HG03159 (cell line): ENCODE data around the gene TEX10.
"Not testable (repeated sequence)": the region's sequence is repeated elsewhere in the genome, so short reads cannot be mapped to it uniquely, and the experiment has no call there.

ENCODE experiments used
- ATAC-seq: cut with Tn5 transposase; IDR thresholded peaks from one replicate; pipeline ENCODE4 v1.9.1; 2021; ENCODE audit warnings: mild to moderate bottlenecking, moderate library complexity; ENCODE audit not compliant: unreplicated experiment

Gene TEX10

GRCh38 chr9:100350188-100350587 is 2.6 kb downstream of the TEX10 start:
- ATAC-seq, result no peak

- no peak for ATAC-seq
Observed at GRCh38 chr9:100346836-100347235, 5.9 kb downstream of the TEX10 start.

- ATAC-seq, result no peak
Observed at GRCh38 chr9:100341889-100342288, 10.9 kb downstream of the TEX10 start.

GRCh38 chr9:100340224-100340623 is 12.5 kb downstream of the TEX10 start:
- no peak for ATAC-seq

- not testable (repeated sequence) for ATAC-seq
Observed at GRCh38 chr9:100338736-100339135, 14.0 kb downstream of the TEX10 start.

GRCh38 chr9:100324594-100325200 is 28.0 kb downstream of the TEX10 start:
- no peak for ATAC-seq

GRCh38 chr9:100322954-100323536 is 29.7 kb downstream of the TEX10 start:
- ATAC-seq, result no peak

GRCh38 chr9:100317706-100318105 is 35.0 kb downstream of the TEX10 start:
- ATAC-seq, result no peak

- no peak for ATAC-seq
Observed at GRCh38 chr9:100315561-100315960, 37.2 kb downstream of the TEX10 start.

GRCh38 chr9:100309992-100310391 is 42.8 kb downstream of the TEX10 start:
- ATAC-seq, result no peak

GRCh38 chr9:100308965-100309564 is 43.7 kb downstream of the TEX10 start:
- ATAC-seq, result no peak

GRCh38 chr9:100307080-100307479 is 45.7 kb downstream of the TEX10 start:
- no peak for ATAC-seq

- ATAC-seq, result no peak
Observed at GRCh38 chr9:100306283-100306682, 46.5 kb downstream of the TEX10 start.

- ATAC-seq, result no peak
Observed at GRCh38 chr9:100303747-100304146, 49.0 kb downstream of the TEX10 start.

GRCh38 chr9:100298378-100298777 is 54.4 kb downstream of the TEX10 start:
- ATAC-seq, result no peak

GRCh38 chr9:100296407-100296806 is 56.3 kb downstream of the TEX10 start:
- ATAC-seq, result no peak

- ATAC-seq, result no peak
Observed at GRCh38 chr9:100295240-100295639, 57.5 kb downstream of the TEX10 start.

GRCh38 chr9:100294806-100295205 is 57.9 kb downstream of the TEX10 start:
- ATAC-seq, result no peak

GRCh38 chr9:100294341-100294740 is 58.4 kb downstream of the TEX10 start:
- no peak for ATAC-seq

- ATAC-seq, result no peak
Observed at GRCh38 chr9:100292414-100292813, 60.3 kb downstream of the TEX10 start.

- no peak for ATAC-seq
Observed at GRCh38 chr9:100290714-100291113, 62.0 kb downstream of the TEX10 start.

- ATAC-seq, result no peak
Observed at GRCh38 chr9:100287186-100287585, 65.6 kb downstream of the TEX10 start.

GRCh38 chr9:100286257-100286656 is 66.5 kb downstream of the TEX10 start:
- no peak for ATAC-seq
